HUDEP-2 (cell line): Measurements from ENCODE around the gene MAPK12.

Experiments
- DNase-seq, 76 experiments: peaks; one replicate each; lab custom pipeline; 2025; ENCODE audit not compliant: unreplicated experiment in 76 of 76; lab: John Stamatoyannopoulos, UW

MAPK12 gene

DNA sequence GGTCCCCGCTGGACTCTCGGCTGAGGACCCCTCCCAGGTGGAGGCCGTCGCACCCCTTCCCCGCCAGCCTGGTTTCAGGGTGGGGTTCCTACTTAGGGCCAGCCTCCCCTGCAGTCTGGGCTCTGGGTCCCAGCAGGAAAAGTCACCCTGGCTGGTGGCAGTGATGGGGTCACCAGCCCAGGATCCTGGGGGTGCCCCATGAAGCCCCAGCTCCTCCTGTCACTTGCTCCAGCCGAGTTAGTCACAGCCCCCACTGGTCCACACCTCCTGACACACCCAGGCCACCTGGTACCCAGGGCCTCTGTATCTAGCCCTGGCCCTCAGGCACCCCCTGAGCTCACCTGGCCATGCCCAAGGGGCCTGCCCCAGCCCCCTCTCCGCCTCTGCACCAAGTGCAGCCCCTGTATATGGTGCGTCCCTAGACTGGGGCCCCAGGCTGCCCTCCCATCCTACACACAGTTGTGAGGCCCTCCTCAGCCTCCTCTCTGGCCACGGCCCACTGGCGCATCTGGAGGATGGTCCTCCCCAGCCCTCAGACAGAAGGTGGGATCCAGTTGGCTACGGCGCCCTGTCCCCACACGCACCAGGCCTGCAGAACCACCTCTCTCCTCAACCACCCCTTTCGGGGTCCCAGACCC lies 39.3 kb upstream of the MAPK12 start:
- DNase-seq, result no peak

DNA sequence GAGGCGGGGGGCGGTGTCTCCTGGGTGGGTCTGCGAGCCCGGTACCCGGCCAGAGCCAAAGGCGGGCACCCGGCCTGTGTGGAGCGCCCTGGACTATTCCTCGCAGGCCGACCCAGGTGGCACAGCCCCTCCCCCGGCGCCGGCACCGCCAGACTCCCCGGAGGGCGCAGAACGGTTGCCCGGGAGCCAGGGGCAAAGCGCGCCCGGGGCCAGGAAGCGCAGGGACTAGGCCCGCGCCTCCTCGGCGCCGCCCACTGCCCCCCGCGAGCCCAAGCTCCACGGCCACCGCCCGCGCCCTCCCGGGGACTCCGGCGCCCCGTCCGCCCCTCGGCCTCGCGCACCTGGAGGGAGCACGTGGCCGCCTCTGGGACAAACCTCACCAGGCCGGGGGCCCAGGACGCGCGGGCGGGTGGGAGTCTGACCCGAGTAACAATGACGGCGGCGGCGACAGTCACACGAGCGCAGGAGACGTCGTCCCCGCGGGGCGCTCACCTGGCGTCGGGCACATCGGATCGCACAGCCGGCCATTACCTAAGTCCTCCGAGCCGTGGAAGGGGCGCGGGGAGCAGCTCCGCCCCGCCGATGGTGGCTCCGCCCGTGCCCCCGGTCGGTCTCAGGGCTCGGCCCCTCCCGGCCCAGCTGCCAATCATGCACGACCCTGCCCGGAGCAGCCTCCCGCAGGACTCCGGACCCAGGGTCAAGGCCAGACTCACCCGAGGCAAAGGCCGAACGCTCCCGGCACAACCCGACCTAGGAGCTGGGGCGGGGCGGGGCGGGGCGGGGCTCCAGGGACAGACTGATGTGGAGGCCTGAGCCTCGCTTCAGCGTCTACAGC lies 38.5 kb upstream of the MAPK12 start:
- DNase-seq, result no peak

DNA sequence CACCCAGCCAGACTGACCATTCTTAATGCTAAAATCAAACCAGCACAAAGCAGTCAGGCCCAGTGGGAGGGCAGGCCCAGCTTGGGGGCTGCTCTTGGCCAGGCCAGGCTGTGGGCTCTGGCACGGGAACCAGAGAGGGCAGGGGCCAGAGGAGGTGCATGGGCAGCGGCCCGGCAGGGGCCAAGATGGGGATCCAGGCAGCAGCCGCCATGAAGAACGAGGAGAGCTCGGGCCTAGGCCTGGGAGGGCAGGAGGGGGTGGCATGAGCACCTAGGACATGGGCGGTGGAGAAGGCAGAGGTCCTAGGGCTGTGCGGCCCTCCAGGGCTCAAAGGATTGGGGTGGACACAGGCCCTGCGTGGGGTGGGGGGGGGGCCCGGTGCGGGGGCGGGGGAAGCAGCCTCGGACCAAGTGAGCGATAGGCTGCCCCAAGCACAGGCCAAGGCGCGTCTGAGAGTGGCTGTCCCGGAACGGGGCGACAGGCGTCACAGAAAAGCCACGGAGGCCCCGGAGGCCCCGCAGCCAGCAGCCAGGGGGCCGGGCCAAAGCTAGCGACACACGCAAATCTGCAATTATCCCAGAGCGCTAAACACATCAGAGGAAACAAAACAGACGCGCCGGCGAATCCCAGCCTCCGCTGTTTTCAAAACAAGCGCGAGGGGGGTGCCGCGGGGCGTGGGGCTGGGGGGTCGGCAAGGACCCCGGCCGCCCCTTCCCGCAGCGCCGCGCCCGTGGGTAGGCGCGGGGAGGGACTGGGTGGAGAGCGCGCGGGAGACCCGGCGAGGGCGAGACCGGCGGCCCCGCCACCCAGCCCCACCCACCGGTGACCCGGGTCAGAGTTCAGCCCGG lies 37.7 kb upstream of the MAPK12 start:
- DNase-seq, result no peak

DNA sequence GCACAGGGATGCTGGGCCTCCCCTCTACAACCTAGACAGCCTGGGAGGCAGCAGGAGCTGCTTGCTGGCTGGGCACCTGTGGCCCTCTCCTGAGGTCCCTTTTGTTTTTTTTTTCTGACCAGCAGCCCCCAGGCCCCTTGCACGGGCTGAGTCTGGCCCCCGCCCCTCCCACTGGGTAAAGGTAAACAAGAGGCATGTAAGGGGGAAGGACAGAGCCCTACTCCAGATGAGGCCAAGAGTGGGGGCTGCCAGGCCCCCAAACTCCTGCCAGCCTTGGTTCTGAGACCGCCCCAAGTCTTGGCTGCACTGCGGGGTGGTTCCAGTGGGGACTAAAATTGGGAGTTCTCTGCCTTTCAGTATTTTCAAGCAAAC lies 36.8 kb upstream of the MAPK12 start:
- DNase-seq, result no peak

DNA sequence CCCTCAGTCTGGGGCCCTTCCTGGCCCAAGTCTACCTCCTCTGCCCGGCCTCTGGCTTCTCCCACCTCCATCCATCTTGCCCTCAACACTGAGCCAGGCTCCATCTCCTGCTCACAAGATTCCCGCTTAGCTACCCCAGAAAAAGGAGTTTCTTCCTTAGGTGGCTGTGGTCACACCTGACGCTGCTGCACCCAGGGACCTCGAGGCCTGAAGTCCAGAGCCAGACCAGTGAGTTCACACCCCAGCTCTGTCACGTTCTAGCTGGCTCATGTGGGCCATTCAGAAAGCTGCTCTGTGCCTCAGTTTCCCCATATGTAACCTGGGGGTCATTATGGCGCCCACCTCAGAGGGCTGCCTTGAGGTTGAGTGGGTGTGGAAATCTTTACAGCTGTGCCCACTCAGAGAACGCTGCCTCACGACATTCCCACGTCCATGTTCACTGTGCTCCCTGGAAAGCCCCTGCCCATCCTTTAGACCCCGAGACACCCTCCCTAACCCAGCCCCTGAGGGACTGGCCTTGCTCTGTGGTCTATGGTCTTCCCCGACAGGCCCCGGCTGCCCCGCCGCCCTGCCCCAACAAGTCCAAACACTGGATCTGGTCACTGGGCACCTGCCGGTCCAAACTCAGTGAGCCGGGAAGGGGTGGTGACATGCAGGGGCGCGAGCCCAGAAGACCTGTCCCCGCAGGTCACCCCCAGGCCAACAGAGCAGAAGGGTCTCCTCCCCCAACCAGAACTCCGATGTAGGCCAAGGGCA lies 36.2 kb upstream of the MAPK12 start:
- no peak for DNase-seq

DNA sequence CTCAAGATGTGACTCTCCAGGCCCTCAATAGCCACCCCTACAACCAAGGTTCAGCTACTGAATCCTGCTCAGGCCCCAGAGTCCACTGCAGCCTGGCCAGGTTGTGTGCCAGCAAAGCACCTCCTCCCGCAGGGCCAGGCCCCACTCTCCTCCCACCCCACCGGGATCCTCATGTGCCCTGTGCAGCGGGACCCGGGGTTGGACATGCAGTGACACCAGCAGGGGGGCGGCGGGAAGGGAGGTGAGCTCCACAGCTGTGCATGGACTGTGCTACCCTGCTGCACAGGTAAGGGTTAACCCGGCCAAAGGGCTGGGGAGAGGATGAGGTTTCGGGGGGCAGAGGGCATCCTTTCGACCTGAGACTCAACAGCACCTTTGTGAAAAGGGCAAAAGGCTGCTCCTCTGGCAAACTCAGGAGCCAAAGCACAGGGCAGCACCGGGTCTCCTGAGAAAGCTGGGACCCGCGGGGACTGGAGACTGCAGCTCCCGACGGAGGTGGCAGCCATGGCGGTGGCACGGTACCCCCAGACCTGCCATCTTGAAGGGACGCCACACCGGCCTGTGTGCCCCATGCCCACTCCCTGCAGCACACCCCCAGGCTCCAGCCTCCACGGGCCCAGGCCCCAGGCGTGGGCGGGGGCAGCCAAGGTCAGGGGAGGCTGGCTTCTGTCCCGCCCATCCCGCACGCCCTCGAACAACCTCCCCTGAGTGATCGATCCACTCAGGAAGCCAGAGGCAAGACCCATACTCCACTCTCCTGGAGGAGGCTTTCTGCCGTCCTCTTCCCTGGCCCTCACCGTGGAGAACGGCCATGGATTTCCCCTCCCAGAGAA lies 35.4 kb upstream of the MAPK12 start:
- no peak for DNase-seq

DNA sequence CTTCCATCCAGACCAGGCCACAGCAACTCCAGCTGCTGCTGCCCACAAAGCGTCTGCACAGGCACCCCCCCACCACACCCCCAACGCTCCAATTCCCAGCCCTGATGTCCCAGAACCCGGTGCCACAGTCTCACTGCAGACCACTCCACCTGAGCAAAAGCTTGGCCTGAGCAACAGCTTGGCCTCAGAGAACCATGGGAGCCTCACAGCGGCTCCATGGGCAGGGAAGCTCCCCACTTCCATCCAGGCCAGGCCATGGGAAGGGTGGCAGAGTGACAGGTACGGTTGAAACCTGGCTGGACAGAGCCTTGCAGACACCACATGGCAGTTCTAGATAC lies 32.8 kb upstream of the MAPK12 start:
- DNase-seq, result no peak

DNA sequence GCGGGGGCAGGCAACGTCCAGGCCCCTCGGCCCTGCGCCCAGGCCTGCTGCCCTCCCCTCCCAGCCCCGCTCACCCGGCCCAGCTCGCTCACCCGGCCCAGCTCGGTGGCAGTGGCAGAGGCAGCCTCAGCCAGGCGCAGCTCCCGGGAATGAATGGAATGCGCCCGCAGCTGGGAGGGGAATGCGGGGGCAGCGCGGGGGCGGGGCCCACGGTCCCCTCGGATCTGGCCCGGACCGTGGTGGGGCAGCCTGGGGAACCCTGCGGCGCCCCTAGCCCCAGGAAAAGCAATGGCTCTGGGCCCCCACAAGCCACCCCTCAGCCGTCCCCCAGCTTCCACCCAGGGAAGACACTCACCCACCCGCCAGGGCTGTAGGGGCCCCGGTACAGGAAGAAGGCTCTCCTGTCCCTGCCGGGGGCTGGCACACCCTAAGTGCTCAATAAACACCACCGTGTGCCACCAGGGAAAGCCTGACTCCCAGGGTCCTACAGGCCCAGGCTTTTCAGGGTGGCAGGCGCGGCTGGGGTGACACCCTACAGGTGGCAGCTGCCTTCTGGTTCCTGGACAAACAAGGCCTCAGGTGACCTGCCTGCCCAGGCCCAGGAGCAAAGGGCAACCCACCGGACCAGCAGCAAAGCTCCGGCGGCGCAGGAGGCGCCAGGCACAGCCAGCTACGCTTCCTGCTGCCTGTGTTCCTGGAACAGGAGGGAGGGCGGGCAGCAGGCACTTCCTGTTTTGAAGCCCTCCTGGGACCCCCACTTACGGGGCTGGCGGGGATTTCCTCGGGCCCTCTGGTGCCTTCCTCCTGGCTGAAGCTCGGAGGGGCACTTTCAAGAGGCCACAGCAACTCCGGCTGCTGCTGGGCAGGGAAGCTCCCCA lies 32.2 kb upstream of the MAPK12 start:
- DNase-seq, result no peak

DNA sequence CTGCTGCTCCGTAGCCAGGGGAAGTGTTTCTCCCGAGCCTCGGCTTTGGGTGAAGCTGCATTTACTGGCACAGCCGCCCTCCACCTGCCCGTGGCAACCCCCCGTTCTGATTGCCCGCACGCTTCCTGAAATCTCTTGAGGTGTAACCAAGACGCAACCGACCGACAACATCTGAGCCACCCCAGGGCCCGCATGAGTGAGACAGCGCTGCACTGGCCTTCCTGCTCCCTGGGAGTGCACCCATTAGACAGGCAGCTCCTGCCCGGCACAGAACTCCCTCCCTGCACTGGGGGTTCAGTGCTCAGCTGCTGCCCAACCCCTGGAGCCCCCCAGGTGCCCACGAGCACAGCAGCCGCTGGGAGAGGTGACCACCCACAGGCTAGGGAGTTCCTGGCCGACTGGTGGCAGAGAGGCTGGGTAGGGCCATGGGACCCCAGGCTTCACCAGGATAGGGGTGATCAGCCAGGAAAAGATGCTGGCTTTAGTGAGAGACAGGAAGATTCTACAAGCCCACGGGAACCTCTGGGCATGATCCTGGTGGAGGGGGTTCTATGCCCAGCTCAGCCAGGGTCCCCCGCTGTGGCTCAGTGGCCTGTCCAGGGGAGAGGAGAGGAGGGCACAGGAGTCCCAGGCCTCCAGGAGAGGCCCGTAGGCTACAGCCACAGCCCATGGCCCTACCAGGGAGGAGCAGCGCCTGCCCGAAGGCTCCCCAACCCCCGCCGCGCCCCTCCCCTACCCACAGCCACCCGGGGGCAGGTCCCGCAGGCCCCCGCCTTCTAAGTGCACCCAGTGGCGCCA lies 31.4 kb upstream of the MAPK12 start:
- DNase-seq, result no peak

DNA sequence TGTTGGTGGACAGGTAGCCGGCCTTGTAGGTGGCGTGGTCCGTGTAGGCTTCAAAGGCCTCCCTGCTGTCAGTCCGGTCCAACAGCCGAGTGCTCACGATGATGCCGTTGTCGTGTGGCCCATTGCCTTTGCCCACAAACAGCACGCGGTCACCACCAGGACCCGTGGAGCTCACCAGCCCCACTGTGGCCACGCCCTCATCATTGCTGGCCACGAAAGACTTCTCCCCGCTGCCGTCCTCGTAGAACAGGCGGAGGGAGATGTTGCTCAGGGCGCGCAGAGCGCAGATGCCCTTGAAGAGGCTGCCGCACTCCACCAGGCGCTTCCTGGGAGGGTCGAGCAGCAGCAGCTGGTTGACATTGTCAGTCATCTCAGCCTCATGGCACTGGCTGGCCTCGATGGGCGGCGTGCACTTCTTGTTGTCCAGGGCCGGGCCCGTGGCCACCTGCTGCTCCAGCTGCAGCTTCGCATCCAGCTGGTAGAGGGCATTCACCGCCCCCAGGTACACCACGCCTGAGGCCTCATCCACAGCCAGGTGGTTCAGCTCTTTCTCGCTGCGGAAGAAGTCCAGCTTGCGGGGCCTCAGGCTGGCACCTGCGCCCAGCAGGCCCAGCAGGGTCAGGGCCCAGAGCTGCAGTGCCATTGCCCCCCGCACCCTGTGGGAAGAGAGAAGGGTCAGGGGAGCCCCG lies 28.6 kb upstream of the MAPK12 start:
- DNase-seq, result no peak

DNA sequence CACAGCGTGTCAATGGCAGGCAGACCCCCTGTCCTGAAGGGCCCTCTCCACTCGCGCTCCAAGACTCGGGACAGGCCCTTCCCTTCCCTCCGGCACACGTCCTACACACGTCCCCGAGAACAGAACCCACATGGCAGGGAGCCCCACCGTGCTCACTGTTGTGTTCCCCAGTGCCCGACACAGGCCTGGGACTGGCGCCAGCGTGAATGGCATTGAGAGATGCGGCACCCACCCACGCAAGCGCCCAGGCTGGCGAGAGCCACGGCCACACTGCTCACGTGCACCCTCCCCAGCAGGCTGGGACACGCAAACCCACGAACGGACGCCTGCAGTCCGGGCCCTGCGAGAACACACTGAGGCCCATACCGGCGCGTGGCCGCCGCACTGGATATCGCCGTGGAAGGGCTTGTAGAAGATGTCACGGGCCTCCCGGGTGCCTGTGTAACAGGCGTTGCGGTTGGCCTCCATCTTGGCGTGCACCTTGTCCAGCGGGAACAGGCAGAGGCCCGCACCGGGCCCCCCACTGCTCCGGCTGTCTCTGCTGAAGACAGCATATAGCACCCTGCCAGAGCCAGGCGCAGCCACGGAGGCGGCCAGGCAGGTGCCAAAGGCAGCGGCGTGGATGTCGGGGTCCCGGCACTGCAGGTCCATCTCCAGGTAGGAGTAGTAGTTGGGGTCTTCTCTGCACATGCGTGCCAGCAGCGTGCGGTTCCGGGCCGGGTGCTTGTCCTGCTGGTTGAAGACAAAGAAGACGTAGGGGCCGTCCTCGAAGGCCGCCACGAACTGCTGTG lies 27.9 kb upstream of the MAPK12 start:
- no peak for DNase-seq

DNA sequence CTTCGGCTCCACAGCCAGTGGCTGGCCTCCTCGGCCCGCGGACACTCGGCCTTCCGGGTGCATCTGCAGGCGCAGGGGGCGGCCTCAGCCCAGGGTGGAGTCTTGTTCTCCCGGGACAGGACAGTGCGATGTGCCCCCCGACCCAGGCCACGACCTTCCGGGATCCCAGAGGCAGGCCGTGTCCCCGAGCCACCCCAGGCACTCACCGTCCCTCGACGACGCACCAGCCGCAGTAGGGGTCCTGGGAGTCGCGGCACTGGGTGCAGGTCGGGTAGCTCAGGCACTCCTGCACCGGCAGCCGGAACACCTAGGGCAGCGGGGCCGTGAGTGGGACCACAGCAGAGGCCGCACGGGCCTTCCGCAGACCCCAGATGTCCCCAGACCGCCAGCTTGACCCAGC lies 26.2 kb upstream of the MAPK12 start:
- DNase-seq, result no peak

DNA sequence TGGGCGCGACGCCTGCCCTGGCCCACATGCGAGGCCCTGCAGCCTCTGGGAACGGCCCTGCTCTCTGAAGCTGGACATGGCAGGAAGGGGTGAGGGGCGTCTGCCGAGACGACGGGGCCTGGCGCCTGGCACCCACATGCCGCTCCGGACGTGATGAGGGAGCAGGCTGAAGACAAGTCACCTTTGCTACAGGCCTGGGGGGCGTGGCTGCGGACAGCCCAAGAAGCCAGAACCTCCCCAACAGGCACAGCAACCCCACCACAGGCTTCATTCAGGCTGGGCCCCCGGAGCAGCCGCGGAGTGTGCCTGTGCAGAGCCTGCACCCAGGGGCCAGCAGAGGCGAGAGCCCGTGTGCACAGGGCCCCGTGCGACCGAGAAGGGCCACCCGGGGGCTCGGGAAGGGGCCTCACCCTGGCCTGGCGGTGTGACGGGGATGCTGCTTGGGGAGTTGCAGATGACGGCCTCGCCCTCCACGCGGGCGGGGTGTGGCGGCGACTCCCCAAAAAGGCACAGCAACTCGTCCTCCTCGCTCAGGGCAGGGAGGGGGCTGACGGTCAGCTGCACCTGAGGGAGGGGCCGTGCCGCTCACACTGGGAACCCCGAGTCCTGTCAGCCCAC lies 25.3 kb upstream of the MAPK12 start:
- DNase-seq, result no peak

DNA sequence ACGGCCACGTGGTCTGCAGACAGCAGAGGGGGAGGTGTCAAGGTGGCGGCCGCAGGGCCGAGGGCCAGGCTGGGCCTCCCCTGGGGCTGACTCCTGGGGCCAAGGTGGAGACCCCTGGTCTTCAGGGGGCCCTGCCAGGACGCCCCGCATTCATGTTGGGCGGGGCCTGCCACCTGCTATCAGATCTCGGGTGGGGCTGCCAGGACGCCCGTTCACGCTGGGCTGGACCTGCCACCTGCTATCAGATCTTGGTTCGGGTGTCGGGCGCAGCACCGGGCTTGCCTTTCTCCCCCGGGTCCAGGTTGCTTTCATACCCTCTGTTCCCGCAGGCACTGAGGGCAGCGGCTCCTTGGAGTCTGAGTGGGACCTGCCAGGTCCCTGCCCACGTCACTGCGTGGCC lies 24.8 kb upstream of the MAPK12 start:
- no peak for DNase-seq

DNA sequence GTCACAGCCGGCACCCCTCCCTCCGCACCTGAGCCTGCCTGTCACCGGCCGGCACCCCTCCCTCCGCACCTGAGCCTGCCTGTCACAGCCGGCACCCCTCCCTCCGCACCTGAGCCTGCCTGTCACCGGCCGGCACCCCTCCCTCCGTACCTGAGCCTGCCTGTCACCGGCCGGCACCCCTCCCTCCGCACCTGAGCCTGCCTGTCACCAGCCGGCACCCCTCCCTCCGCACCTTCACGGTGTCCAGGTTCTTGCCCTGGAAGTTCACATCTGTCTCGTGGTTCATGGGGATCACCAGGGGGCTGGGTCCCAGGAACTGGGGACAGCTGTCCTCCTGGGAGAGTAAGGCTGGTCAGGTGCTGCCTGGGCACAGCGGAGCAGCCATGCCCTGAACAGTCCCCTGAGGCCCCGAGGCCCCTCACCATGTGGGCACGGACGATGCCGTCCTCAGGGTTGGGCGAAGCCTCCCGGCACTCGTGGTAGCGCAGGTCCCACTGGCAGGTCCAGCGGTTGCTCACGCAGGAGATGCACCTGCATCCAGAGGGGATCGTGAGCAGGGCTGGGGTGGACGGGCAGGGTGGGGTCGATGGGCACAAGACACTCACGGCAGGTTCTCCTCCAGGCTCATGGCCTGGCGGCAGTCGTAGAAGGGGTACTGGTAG lies 24.2 kb upstream of the MAPK12 start:
- DNase-seq, result no peak

DNA sequence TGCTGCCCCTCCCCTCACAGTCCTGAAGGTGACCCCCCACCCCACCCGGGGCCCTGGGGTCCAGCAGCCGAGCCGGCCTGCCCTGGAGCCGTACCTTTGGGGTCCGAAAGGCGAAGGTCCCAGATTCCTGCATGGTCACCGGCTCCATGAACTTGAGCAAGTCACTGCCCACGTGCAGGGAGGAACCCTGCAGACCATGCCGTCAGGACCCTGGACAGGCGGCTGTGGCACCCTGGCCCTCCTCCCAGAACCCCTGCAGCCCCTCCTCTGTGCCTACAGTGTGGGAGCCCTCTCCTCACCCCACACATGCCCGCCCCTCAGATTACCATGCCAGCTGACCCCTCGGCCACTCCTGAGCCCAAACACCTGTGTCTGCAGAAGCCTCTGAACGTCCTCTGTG lies 23.0 kb upstream of the MAPK12 start:
- no peak for DNase-seq
